HG02623 (cell line): ENCODE measurements around the gene AKAP12.

ENCODE experiments used
- ATAC-seq: cut with Tn5 transposase; IDR thresholded peaks from one replicate; pipeline ENCODE4 v1.9.1; 2021; ENCODE audit warnings: moderate library complexity; ENCODE audit not compliant: unreplicated experiment

The AKAP12 gene

DNA sequence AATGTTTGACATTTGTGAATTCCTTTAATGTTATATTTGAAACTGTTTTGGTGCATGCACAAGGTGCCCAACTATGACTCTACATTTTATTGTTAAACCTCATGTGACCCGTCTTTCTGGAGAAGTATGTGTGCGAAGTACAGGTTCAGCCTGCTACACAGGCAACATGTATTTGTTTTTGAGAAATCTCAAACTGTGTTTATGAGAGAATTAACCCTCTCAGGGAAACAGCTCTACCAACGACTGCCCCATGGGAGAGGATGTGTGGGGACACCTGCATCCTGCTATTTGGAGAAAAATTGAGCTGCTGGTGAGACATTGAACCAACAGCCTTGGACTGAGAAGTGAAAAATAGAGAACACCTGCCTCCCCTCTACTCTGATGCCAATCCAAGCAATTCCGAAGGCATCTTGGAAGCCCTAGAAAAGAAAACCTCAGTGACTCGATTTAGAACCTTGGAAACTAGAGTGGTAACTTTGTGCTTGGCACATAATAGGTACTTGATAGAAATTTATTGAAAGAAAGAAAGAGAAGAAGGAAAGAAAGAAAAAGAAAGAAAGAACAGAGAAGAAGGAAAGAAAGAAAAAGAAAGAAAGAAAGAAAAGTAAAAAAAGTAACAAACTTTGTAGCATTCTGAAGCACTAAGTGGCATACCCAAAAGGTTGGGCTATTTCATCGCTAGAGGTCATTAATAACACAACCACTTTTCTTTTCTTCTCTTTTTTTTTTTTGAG, 2.9 kb upstream of the AKAP12 start:
- no peak for ATAC-seq

DNA sequence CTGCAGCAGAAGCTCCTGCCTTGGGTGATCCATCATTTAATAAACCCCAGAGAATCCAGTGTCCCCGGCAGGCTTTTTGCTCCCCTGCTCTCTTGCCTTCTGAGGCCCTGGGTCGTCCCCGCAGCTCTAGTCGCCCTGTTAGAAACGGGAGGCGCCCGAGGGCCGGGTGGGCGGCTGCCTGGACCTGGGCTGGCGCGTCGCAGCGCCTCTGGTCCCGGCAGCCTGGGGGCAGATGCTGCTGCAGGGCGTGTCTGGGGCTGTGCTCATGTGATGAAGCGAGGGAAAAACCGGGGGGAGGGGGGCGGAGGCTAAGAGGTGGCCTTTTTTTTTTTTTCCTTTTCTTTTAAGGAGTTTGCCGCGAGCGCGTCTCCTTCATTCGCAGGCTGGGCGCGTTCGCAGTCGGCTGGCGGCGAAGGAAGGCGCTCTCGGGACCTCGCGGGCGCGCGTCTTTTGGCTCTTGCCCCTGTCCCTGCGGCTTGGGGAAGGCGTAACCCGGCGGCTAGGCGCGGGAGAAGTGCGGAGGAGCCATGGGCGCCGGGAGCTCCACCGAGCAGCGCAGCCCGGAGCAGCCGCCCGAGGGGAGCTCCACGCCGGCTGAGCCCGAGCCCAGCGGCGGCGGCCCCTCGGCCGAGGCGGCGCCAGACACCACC, 394 bp downstream of the AKAP12 start:
- ATAC-seq, result no peak

DNA sequence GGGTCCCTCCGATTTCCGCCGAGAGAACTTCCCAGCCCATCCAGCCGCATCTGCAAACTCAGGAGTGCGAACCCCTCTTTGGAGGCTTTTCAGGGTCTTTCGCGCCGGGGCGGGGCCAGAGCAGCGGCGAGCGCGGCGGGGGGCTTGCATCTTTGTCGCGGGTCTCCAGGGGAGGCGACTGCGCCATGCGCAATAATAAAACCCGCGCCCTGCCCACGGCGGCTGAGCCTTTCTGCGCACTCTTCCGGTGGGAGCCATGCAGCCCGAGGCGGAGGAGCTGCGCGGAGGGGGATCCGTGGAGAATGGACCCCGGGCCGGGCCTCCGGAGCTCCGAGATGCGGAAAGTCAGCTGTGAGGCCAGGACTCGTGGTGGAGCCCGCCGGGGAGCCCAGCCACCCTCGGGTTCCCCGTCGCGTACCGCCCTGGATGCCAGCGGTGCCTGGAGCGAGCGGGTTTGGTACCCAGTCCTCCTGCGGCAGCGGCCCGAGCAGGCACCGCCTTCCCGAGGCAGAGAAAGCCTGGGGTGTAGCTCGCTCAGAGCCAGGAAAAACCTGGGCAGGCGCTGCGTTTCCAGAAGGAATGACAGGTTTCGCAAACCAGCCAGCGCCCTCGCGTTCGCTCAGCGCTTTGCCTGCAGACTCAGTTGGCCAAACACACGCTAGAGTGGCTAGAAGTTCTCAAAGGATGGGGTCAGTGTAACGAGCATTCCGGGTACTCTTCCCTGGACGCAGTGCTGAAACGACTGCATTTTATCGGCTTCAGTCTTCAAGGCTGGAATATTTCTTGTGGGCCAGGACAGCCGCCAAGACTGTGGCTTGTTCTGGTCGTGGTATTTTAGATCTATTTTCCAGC, 1.2 kb downstream of the AKAP12 start:
- ATAC-seq, result no peak

DNA sequence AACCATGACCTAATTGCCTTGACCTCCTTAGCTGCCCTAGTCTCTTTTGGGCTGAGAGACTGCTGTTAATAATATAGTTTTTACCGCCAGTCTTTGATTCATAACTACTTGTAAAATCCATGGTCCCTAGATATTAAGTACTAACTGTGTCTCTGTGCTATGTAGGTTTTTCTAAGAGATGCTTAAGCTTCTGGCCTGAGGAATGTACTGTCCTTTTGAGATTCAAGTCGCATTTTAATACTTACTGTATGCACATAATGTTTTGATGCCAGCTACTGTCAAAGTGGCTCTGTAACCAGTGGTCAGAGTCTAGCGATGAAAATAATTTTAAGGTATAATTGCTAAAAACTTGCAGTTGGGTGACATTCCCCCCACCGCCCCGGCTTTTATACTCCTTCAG, 2.1 kb downstream of the AKAP12 start:
- no peak for ATAC-seq

DNA sequence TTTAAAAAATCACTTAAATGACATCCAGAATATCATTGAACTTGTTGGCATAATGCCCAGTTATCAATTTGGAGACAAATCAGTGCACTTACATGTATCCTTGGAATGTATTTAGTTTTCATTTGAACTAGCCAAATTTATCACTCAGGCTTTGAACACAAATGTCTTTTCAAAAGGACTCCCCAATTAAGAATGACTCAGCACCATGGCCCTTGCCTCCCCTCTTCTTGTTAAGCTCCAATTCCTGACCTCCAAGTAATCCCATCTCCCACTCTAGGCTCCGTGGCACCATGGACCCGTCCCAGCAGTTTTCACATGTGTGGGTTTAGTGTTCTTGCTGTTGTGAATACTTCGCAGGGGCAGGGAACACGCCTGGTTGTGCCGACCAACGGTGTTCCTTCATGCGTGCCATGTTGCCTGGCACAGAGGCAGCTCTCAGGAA, 2.7 kb downstream of the AKAP12 start:
- no peak for ATAC-seq

DNA sequence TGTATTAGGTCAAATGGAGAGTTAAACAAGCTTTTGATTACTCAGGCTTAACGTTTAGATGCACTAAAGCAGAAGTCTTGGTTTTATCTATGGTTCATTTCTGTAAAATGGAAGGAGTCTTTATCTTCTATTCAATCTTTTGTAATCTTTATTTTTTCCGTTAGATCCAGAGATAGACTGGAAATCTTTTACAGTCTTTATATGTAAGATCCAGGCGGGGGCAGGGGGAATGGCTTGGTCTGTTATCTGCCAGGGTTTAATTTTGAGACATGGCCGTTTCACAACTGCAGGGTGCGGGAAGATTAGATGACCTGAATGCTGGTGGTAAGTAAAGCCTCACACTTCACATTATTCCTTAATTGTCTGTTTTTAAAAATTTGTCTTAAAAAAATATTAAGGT, 3.7 kb downstream of the AKAP12 start:
- ATAC-seq, result no peak

DNA sequence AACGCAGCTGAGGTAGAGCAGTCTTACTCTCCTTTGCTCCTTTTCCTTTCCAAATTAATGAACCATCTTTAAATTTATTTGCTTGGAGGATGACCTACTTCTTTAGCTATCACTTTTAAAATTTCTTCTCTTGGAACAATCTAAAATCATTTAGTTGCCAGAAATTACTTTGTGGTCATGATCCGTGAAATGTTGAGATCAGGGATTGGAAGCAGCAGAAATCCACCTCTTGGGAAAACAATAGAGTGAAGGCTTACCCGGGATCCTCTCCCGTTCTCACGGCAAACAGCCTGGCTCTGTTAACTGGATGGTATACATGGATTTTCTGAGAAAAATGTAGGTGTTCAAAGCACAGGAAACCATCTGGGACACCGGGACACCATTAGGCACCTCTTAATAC, 7.7 kb downstream of the AKAP12 start:
- no peak for ATAC-seq

DNA sequence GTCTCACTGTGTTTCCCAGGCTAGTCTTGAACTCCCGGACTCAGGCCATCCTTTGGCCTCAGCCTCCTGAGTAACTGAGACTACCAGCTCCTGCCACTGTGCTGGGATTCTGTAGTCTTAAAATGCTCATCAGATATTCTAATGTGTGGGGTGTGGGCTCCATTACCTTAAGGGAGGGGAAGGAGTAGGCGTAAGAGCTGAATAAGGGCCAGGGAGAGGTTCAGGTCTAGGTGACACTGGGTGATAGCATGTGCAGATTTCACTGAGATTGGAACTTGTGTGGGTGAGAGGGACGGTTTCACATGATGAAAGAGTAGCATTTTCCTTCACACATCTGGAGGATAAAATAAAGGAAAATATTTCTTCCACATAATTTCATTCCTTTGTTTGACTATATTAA, 8.5 kb downstream of the AKAP12 start:
- ATAC-seq, result no peak

DNA sequence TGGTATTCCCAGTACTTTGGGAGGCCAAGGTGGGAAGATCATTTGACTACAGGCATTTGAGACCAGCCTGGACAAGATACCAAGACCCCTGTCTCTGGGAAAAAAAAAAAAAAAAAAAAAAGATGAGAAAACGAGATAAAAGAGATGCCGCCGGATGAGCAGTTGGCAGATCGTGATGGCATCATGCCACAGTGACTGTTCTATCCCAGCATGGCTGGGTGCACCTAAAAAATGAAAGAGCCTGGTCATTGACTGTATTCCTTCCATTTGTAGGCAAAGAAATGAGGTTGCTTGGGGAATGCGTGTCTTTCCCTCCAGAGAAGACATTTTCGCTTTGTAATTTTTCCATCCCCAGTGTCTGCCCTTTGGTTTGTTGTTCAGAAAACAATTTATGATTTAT, 12.9 kb downstream of the AKAP12 start:
- no peak for ATAC-seq

DNA sequence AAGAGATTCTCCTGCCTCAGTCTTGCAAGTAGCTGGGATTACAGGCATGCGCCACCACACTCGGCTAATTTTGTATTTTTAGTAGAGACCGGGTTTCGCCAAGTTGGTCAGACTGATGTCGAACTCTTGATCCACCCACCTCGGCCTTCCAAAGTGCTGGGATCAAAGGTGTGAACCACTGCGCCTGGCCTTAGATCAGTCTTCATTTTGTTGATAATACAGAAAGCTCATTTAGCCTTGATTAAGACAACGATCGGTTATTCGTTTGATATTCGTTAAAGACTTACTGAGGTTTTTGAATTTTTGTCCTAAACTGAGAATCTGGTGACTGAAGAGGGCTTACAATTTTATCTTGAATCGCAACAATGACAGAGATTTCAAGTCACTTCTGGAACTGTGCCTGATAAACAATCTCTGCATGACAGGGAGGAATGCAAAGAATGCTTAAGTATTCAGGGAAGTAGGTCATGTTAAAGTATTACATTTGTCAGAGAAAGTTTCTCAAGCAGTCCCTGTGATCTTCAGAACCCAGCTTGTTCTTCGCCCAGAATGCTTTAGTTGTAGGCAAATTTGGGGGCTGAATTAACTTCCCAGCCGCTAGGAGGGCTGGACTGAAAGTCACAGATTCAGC, 14.8 kb downstream of the AKAP12 start:
- ATAC-seq, result no peak

DNA sequence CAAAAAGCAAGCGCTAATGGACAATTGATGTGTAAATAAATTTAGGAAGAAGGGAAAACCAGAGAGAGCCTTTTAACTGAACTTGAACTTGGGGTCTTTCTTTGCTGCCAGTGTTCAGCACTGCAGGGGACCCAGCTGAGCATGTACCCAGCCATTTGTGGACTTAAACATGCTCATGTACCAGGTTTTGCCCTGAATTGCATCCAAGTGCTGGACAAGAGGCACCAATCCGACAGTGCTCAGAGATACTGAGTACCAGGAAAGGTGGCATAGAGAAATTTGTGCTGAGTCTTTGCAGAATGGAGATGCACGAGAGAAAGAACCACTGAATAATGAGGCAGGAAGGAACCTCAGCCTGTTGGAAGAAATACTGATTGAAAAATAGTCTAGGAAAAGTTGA, 16.0 kb downstream of the AKAP12 start:
- ATAC-seq, result no peak

DNA sequence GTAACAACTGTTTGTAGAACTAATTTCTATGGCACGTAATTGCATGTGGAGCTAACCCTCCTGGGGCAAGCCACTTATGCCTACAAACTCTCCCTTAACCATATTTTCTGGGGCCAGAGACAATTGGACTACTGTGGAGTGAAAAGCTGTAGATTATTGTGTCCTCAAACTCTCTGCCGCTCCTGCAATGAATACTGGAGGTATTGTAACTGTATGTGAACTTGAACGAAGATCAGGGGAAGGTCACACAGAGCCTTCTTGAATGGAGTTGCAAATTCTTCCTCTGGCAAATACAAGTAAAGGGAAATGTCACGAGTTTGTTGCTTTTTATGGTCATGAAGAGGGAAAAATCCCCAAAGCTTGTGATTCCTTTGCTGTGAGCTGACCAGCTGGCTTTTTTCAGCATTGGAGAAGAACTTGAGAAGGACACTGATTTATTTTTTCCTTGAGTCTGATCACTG, 18.2 kb downstream of the AKAP12 start:
- no peak for ATAC-seq

DNA sequence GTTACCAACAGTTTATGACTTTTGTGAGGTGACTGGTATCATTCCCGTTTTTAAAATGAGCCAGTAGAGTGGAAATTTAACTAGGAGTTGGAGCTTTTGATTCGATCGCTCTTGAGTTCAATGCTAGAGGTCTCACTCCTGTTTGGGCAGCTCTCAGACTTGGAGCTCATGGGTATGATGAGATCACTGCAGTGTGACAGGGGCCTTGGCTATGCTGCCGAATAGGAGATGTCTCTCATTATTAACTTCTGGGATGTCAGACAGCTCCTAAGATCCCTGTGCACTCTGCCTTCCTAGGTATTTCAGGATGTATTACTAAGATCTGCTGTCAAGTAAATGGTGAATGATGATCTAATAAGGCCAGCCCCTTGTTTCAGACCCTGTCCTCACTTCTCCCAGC, 20.4 kb downstream of the AKAP12 start:
- ATAC-seq, result no peak

DNA sequence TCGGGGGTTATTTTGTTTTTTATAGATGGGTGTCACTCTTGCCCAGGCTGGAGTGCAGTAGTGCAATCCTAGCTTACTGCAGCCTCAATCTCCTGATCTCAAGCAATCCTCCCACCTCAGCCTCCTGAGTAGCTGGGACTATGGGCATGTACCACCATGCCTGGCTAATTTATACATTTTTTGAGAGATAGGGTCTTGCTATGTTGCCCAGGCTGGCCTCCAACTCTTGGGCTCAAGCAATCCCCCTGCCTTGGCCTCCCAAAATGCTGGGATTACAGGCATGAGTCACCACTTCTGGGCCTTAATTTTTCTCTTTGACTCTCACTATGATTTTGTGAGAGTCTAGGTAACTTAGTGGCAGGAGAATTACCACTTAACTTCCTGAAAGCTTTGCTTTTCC, 23.3 kb downstream of the AKAP12 start:
- ATAC-seq, result no peak

DNA sequence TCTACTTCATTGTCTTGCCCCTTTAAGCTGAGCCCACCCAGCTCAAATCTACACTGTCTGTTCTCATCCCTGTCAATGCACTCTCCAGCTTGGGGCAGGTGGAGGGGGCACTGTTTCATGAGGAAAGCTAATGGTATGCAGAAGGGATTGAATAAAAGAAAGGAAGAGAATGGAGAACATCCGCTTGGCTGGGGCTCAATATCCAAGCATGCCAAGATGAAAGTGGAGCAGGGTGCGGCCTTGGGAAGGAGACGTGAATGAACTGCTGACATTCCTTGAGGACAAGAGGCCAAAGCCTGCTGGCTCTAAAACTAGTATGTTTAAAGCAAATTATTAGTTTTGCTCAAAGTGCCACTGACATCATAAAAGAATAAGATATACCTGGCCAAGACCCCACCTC, 24.2 kb downstream of the AKAP12 start:
- ATAC-seq, result no peak

DNA sequence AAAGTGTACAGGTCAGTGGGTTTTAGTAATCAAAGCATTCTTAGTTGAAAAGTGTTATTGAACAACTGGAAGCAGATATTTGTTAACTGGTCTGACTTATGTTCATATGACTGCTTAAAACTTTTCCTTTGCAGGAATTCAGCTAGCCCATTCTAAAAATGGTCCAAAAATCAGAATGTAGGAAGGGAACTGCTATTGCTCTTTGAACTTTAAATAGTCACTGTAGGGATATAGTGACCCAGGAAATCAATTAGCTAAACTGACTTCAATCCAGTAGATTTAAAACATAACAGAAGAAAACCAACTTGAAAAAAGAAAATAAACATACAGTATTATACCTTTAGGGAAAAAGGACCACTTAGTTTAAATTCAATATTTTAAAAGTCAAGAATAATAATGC, 25.5 kb downstream of the AKAP12 start:
- no peak for ATAC-seq

DNA sequence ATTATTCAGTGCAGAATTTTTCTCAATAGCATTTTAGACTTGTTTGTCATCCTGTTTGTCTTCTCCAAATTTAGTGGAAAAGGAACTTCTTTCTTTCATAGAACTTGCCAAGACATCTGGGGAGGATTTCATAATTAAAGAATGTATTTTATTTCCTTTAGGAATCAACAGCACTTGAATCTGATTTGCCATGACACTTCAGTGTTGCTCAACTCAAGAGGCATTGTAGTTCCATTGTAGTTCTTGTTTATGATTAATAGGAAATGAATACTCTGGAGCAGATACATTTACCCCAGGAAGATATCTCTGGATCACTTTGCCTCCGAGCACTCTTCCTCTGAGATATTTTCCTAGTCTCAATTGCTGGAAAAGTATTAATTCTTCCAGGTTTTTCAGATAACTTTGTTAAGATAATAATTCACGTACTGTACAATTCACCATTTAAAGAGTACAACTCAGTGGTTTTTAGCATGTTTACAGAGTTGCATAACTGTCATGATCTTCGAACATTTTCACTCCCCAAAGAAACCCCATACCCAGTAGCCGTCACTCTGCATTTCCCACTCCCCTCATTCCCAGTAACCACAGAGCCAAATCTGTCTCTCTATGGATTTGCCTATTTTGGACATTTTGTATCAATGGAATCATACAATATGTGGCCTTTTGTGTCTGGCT, 29.7 kb downstream of the AKAP12 start:
- no peak for ATAC-seq

DNA sequence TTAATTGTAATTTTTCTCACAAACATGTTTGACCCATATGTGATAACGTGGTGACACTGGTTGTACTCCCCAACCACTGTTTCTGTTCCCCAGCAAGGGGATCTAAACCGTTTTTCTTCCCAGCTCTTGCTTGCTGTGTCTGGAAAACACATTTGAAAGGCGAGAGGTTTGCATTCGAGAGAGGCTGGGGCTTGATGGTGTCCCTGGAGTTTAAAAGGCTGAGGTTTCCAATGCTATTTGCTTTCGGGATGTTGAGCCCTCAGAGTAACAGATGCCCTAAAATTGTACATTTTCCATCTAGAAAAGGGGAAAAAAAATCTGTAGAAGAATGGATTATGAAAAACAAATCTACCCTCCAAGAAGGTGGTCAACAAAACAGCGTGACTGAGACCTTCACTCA, 35.4 kb downstream of the AKAP12 start:
- ATAC-seq, result no peak

DNA sequence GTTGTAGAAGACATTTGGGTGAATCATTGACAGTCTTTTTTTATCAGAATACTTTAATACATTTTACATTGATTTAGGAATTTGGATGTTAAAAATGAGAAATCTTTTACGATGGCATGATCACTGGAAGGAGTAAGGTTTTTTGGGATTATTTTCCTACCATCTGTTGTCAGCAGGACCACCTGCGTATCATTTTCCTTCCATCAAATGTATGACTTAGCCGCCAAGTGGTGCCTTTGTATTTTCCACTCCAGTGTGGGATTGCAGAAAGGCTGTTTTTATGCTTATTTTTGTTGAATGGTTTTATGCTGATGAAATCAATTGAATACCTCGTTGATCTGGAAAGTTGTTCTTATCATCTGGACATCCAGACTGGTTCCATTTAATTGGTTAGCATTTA, 35.8 kb downstream of the AKAP12 start:
- ATAC-seq, result no peak

DNA sequence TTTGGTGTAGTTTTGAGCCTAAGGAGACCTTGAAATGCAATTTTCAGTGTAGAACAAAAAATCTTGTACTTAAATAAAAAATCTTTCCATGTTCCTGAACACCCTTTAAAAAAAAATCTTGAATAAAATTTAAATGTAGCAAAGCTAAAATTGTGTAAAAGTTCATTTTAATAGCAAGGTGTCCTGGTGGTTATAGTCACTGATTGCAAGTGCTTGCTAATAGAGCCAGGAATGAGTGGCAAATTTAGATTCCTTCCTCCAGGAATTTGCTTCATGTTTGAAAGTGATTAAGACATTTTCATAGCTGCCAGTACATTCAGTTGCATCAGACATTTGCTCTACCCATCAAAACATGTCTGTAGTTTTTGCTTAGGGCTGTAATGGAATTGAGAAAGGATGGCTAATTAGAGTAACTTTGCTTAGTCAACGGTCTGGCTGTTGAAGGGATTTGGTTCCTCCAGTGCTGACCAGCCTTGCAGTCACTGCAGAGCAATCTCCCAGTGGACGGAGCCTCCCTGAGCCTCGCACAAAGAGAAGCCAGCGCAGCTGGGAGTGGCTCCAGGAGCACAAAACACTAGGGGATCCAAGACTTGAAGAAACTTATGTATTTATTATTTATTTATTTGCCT, 36.5 kb downstream of the AKAP12 start:
- no peak for ATAC-seq
